ENCODE data around the gene MTCP1. TPM values are rescaled to one million over a fixed set of nuclear protein-coding genes. Genes with fewer than 3 reads are reported as not detected.

MTCP1 gene, protein sequence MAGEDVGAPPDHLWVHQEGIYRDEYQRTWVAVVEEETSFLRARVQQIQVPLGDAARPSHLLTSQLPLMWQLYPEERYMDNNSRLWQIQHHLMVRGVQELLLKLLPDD
- 0.97 and 1.1 TPM in 2 replicates for total RNA-seq

DNA sequence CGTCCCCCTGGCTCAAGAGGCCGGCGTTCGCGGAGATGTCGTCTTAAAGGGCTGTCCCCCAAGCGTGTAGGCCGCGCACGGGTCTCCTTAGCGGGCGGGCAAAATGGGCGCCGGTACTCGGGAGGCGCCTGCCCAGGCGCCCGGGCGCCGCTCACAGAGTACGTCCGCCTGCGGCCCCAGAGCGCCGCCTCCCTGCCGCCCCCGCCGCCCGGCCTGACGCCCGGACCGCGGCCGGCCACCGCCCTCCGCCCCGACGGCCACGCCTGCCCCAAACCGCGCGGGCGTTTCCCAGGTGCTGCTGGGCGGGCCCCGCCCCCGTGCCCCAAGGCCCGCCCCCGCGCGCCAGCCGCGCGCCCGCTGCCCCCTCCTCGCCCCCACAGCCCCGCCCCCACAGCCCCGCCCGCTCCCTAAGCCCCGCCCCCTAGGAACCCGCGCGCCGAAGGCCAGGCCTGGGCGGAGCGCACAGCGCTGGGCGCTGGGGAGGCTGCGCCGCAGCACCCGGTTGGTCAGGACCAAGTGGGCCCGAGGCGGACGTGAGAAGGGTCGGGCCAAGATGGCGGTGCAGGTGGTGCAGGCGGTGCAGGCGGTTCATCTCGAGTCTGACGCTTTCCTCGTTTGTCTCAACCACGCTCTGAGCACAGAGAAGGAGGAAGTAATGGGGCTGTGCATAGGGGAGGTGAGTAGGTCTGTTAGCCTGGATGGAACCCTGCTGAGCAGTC lies at the start of gene MTCP1, which contains the start of the genes BRCC3 and CMC4:
TSS of gene MTCP1 (minus strand) at position 162 of the 719 bp plus-strand sequence. CDS start 5,126 bp downstream, outside the sequence.
TSS of gene BRCC3 (plus strand) at position 534 of the 719 bp plus-strand sequence. CDS start at position 554, 20 bp downstream.
TSS of gene CMC4 (minus strand) at position 162 of the 719 bp plus-strand sequence. CDS start 7,113 bp downstream, outside the sequence.

DNA sequence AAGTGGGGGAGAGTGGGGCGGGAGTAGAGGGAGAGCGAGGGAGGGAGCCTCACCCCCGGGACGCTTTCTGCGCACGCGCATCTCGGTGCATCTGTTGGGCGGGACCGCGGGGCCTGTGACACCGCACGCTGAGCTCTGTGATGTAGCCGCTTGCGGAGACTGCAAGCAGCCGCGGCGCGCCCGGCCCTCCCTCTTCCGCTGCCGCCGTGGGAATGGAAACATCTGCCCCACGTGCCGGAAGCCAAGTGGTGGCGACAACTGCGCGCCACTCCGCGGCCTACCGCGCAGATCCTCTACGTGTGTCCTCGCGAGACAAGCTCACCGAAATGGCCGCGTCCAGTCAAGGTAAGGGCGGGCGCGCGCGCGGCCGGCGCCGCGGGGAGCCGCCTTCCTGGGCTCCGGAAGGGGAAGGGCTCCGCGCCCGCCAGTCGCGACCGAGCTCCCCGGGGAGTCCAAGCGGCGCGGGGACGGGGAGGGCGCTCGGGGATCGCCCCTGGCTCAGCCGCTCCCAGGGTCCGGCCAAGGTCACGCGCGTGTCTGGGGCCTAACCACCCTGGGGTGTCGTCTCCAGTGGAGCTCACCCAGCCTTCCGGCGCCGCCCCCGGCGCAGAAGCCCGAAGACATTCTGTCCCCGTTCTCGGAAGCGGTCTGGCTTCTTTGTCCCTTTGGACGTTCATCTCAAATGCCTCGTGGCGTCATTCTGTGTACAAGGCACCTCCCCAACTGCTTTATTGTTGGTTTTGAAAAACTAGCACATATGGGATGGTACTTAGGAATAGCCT lies 44.0 kb downstream of the MTCP1 start, which contains the start of gene FUNDC2:
TSS of gene FUNDC2 (plus strand) at position 118 of the 782 bp plus-strand sequence. CDS start at position 213, 95 bp downstream.

DNA sequence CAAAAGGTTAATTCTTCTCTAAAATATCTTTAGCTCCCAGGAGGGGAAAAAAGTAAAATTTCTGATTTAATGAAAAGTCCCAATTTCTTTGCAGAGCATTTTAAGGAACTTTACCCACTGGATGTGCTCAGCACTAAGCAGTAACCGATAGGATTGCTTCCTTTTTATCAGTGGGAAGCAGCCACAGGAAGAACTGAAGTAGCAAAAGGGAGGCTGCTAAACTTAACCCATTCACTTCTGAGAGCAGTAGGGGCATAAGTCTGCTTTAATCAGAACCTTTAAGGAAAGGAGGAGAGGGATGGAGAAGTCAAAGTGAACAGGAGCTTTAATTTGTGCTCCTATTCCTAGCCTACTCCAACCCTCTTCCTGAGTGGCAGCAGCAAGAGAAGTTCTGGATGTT lies 48.4 kb downstream of the MTCP1 start, which contains the start of gene F8:
TSS of gene F8 (minus strand) at position 139 of the 400 bp plus-strand sequence. CDS start 171 bp downstream, outside the sequence.

Other genes with a start within 250 kb of the MTCP1 start
- not detected in 2 replicates for gene SMIM9, start 236.5 kb downstream of the MTCP1 start, total RNA-seq
- 4.2 and 7.0 TPM in 2 replicates for gene F8A1, start 184.8 kb downstream of the MTCP1 start, total RNA-seq
- gene F8, start 48.4 kb downstream of the MTCP1 start, total RNA-seq: 5.2 and 6.7 TPM in 2 replicates
- gene FUNDC2, start 44.3 kb downstream of the MTCP1 start, total RNA-seq: 25.8 and 30.1 TPM in 2 replicates
- 11.9 and 12.0 TPM in 2 replicates for gene CMC4, start within 50 bp of the MTCP1 start, total RNA-seq
- 11.2 and 11.7 TPM in 2 replicates for gene BRCC3, start 372 bp upstream of the MTCP1 start, total RNA-seq
- gene VBP1, start 145.3 kb upstream of the MTCP1 start, total RNA-seq: 38.8 and 46.3 TPM in 2 replicates
- 0.65 and 0.85 TPM in 2 replicates for gene RAB39B, start 193.4 kb upstream of the MTCP1 start, total RNA-seq